Epithelial cell of prostate (primary cell): ENCODE results near the gene KPTN.

ENCODE experiments used
- DNase-seq: peaks from one replicate; pipeline ENCODE4 v3.0.0-alpha.2; 2011; ENCODE audit warnings: low read depth, low spot score
- H3K27ac ChIP-seq: fragments of 450-650 bp; 2 replicates; pipeline ENCODE4 v1.5.1; 2017; ENCODE audit warnings: mild to moderate bottlenecking

Gene KPTN

DNA sequence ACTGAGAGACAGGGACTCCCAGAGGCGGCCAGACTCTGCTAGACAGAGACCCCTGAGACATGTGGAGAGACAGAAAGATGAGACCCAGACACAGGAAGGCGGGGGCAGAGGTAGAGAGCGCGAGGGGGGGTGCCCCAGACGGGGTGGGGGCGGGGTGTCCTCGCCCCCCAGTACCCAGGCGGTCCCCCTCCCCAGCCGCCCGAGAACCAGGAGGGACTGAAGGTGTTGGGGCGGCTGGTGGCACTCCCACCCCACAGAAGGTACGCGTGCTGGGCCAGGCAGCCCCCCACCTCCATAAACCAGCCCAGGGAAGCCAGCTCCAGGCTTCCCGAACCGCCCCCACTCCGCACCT, 12.7 kb downstream of the KPTN start:
- no peak for DNase-seq
- no peak overlapping the region for H3K27ac ChIP-seq

DNA sequence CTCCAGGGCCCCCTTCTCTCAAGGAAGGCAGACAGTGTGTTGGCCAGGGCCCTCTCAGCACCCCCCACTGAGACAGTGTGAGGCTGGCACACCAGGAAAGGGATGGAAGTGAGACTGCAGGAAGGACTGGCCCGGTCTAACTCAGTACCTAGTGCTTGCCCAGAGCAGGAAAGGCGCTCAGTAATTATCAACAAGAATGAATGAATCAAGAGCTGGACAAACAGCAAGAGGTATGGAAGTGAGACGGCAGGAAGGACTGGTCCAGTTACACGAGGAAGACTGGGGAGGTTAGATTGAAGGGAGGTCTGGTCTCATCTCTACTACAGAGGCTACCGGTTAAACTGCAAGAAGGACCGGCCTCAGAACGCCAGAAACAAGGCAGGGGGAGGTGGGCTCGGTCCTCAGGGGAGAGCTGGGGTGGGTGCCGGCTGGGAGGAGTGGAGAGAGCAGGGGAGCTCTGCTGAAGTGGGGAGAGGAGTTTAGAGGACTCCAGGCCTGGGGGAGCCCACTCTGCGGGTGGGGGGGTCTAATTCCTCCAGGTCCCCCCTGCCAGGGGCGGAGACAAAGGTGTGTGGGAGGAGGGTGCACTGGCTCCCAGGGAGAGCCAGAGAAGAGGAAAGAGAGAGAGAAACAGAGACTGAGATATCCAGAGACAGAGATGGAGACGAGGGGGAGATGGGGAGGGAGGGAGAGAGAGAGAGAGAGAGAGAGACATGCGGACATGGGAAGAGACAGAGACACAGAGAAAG, 13.4 kb downstream of the KPTN start:
- no peak overlapping the region for H3K27ac ChIP-seq
- no peak for DNase-seq

DNA sequence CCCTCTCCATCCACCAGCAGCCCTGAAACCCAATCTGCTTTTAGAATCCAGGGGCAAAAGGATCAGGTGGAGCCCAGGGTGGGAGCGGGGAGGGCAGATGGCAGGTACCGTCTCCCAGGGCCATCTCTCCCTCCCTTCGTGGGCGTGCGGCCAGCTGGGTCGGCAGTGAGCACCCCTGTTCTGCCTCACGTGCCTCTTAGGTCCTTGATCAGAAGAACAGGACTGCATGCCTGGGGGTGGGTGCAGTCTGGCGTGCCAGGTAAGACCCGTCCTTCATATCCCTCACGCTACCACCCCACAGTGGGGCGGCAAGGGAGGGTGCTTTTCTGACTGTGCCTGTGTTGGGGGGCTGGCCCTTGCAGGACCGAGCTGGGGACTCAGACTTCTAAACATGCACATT, 14.3 kb downstream of the KPTN start:
- DNase-seq = no peak

GRCh38 chr19:47469363-47469700, 14.7 kb downstream of the KPTN start:
- DNase-seq = no peak
- H3K27ac ChIP-seq = no peak overlapping the region

More for the DNA sequence above, 14.3 kb downstream of the KPTN start:
- H3K27ac ChIP-seq = no peak overlapping the region

- no peak for DNase-seq
- H3K27ac ChIP-seq = no peak overlapping the region
Measured at GRCh38 chr19:47467914-47468313, 16.1 kb downstream of the KPTN start.

DNA sequence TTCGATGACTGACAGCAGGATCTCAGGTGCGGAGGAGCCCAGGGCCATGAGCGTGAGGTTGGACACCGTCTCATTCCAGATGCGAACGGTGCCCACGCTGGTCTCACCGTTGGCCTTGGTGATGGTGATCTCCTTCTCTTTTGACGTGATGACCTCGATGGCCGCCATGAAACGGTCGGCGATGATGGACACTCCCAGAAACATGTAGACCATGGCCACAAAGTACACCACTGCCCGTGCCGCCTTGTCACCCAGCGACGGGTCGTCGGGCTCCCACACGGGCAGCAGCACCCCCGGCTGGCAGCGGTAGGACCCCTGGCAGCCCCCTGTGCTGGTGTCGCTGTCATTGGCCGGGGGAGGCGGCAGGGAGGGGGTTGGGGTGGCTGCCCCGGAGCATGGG, 18.1 kb downstream of the KPTN start:
- DNase-seq = no peak
- no peak overlapping the region for H3K27ac ChIP-seq

GRCh38 chr19:47464675-47465419, 19.2 kb downstream of the KPTN start:
- no peak overlapping the region for H3K27ac ChIP-seq
- no peak for DNase-seq

DNA sequence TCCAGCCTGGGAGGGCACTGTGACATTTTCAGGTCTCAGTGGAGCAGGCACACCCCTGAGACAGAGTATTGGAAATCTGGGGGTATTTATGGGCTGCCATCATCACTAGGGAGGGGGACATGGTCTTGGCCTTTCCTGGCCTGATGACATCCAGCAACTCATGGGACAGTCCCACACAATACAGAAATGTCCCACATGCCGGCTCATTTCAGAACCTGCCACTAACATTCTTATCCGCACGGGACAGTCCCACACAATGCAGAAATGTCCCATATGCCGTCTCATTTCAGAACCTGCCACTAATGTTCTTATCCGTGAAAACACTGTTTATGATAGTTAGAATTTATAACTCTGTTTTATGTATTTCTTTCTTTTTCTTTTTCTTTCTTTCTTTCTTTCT, 22.1 kb downstream of the KPTN start:
- no peak overlapping the region for H3K27ac ChIP-seq
- DNase-seq = no peak

- no peak overlapping the region for H3K27ac ChIP-seq
- no peak for DNase-seq
Measured at GRCh38 chr19:47459477-47459876, 24.5 kb downstream of the KPTN start.

- H3K27ac ChIP-seq = no peak overlapping the region
- no peak for DNase-seq
Measured at GRCh38 chr19:47458672-47459071, 25.3 kb downstream of the KPTN start.

- DNase-seq = no peak
- H3K27ac ChIP-seq = no peak overlapping the region
Measured at GRCh38 chr19:47456721-47457474, 27.1 kb downstream of the KPTN start.

GRCh38 chr19:47450478-47450877, 33.5 kb downstream of the KPTN start:
- no peak for DNase-seq
- H3K27ac ChIP-seq = no peak overlapping the region

DNA sequence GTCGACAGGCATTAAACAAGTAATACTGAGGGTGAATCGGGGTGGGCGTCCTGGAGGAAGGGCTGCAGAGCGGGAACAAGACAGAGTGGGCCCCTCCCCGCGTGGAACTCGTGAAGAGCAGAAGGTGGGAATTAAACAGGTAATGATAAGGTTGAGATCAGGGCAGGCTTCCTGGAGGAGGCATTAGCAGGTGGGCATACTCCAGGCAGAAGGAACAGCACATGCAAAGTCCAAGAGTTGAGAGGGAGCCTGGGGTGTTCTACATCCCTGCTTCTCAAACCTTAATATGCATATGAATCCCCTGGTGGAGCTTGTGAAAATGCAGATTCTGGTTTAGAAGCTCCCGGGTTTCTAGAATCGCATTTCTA, 35.7 kb downstream of the KPTN start:
- no peak for DNase-seq
- H3K27ac ChIP-seq = no peak overlapping the region

DNA sequence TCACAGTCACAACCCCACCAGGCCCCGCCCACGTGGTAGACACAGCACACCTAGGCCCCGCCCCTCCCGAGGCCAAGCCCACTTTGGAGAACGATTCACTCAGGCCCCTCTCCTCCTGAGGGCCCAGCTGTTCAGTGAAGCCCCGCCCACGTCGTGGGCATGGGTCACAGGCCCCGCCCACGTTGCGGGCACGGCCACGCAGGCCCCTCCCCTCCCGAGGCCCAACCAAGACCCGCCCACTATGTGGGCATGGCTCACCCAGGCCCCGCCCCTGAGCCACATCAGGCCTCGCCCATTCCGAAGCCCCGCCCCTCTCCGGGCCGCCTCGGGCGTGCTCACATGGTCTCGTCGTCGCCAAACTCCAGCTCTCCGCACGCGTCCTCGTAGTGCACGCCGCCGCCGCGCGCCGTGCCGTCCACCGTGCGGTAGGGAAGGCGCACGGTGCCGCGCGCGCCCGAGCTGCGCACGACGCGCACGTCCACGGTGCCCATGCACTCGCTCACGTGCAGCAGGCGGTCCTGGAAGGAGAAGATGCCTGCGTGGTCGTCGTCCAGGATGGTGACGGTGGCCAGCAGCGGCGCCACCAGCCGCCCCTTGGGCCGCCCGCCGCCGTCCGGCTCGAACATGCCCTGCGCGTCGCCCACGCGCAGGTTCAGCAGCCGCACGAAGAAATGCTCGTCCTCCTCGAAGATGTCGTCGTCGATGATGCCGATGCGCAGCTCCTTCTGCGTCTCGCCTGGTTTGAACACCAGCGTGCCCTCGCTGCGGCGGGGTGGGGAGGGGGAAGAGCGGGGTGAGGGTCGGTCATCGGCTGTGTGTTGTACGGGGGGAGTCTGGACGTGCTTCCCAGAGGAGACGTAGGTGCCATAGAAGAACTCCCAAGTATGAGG, 36.3 kb downstream of the KPTN start:
- no peak overlapping the region for H3K27ac ChIP-seq
- no peak for DNase-seq

GRCh38 chr19:47446534-47447469, 37.2 kb downstream of the KPTN start:
- DNase-seq = no peak
- H3K27ac ChIP-seq = no peak overlapping the region

- H3K27ac ChIP-seq = no peak overlapping the region
- DNase-seq = no peak
Measured at GRCh38 chr19:47445937-47446402, 38.0 kb downstream of the KPTN start.

GRCh38 chr19:47445527-47445926, 38.5 kb downstream of the KPTN start:
- no peak overlapping the region for H3K27ac ChIP-seq
- no peak for DNase-seq

GRCh38 chr19:47444388-47444821, 39.6 kb downstream of the KPTN start:
- no peak for DNase-seq
- no peak overlapping the region for H3K27ac ChIP-seq

GRCh38 chr19:47443331-47443730, 40.7 kb downstream of the KPTN start:
- no peak for DNase-seq
- no peak overlapping the region for H3K27ac ChIP-seq
